Liver (tissue), 9 donors: ENCODE measurements around the gene ARMH3. TPM values are rescaled to one million over a fixed set of nuclear protein-coding genes. Genes with fewer than 3 reads are reported as not detected.

Experiments used
- DNase-seq: peaks from one replicate; pipeline ENCODE4 v3.0.0-alpha.2; 2017; ENCODE audit warnings: low spot score
- H3K27ac ChIP-seq, 2 donors: one replicate each; pipeline ENCODE4 v1.7.0; 2013; ENCODE audit warnings: inconsistent platforms in 2 of 2, low read length in 2 of 2, control low read depth in 1 of 2, low read depth in 1 of 2, mild to moderate bottlenecking in 1 of 2
- H3K27me3 ChIP-seq, 4 donors: one replicate each; pipeline versions ENCODE4 v1.6.1 to v1.7.0; 2013; ENCODE audit warnings: low read length in 3 of 4, inconsistent platforms in 1 of 4, mild to moderate bottlenecking in 1 of 4, moderate library complexity in 1 of 4; ENCODE audit not compliant: control insufficient read depth in 4 of 4, insufficient read depth in 4 of 4
- H3K36me3 ChIP-seq, 4 donors: one replicate each; pipeline versions ENCODE4 v1.6.1 to v1.7.0; 2013; ENCODE audit warnings: low read length in 3 of 4, mild to moderate bottlenecking in 3 of 4, low read depth in 1 of 4, moderate library complexity in 1 of 4; ENCODE audit not compliant: control insufficient read depth in 4 of 4, insufficient read depth in 3 of 4
- H3K4me1 ChIP-seq, 4 donors: one replicate each; pipeline versions ENCODE4 v1.6.1 to v1.7.0; 2013; ENCODE audit warnings: low read length in 3 of 4, mild to moderate bottlenecking in 3 of 4, moderate library complexity in 1 of 4; ENCODE audit not compliant: control insufficient read depth in 4 of 4, insufficient read depth in 4 of 4
- H3K4me3 ChIP-seq, 3 donors: one replicate each; pipeline versions ENCODE4 v1.6.1 to v1.7.0; 2013; ENCODE audit warnings: low read length in 3 of 3, control low read depth in 1 of 3, low read depth in 1 of 3, mild to moderate bottlenecking in 1 of 3
- H3K9ac ChIP-seq, 2 donors: one replicate each; pipeline ENCODE4 v1.7.0; 2013; ENCODE audit warnings: low read length in 2 of 2, mild to moderate bottlenecking in 2 of 2, moderate library complexity in 2 of 2, control low read depth in 1 of 2, low read depth in 1 of 2
- H3K9me3 ChIP-seq, 4 donors: one replicate each; pipeline versions ENCODE4 v1.6.1 to v1.7.0; 2013; ENCODE audit warnings: low read length in 3 of 4; ENCODE audit not compliant: control insufficient read depth in 4 of 4
- EGR1 ChIP-seq, 2 donors: IDR thresholded peaks; 2 replicates each; pipeline ENCODE4 v1.6.1; 2016 to 2018; ENCODE audit warnings: antibody characterized with exemption in 2 of 2, low read depth in 2 of 2
- FOXA1 ChIP-seq: IDR thresholded peaks from 2 replicates; pipeline ENCODE4 v1.6.1; 2016; ENCODE audit warnings: antibody characterized with exemption
- GABPA ChIP-seq, 2 donors: IDR thresholded peaks in 1 of 2; conservative IDR thresholded peaks in 1 of 2; 2 replicates each; pipeline ENCODE4 v1.6.1; 2016; ENCODE audit warnings: antibody characterized with exemption in 2 of 2, mild to moderate bottlenecking in 1 of 2, moderate library complexity in 1 of 2
- HNF4A ChIP-seq, 2 donors: conservative IDR thresholded peaks; 2 replicates each; pipeline ENCODE4 v1.6.1; 2016; ENCODE audit warnings: antibody characterized with exemption in 2 of 2, mild to moderate bottlenecking in 2 of 2
- HNF4G ChIP-seq: IDR thresholded peaks from 2 replicates; pipeline ENCODE4 v1.6.1; 2016; ENCODE audit warnings: antibody characterized with exemption
- JUND ChIP-seq, 2 donors: IDR thresholded peaks; 2 replicates each; pipeline ENCODE4 v1.6.1; 2016; ENCODE audit warnings: antibody characterized with exemption in 2 of 2
- RAD21 ChIP-seq, 2 donors: IDR thresholded peaks; 2 replicates each; pipeline ENCODE4 v1.6.1; 2016; ENCODE audit warnings: antibody characterized with exemption in 2 of 2, mild to moderate bottlenecking in 2 of 2
- SP1 ChIP-seq: IDR thresholded peaks from 2 replicates; pipeline ENCODE4 v1.6.1; 2018; ENCODE audit warnings: antibody characterized with exemption, mild to moderate bottlenecking
- TAF1 ChIP-seq: conservative IDR thresholded peaks from 2 replicates; pipeline ENCODE4 v1.6.1; 2016; ENCODE audit warnings: antibody characterized with exemption, mild to moderate bottlenecking
- YY1 ChIP-seq: IDR thresholded peaks from 2 replicates; pipeline ENCODE4 v1.6.1; 2016; ENCODE audit warnings: antibody characterized with exemption, mild to moderate bottlenecking
- WGBS: extraction: QIAGEN DNeasy Blood & Tissue Kit; methylation state at CpG from one replicate; pipeline ENCODE4 v1.1.7; 2013; 5-methylcytosine and 5-hydroxymethylcytosine counted together
- polyA plus RNA-seq, 2 donors: library from polyadenylated mRNA; stranded (reverse) in 1 of 2; unstranded in 1 of 2; fragments of 200-250 nt in 1 of 2; fragments of >200 nt in 1 of 2; fragmentation: Nextera tagmentation in 1 of 2; extraction: Ambion mirVana in 1 of 2; gene quantifications; one replicate each; pipeline versions ENCODE4 v1.2.1 to v1.2.3, GENCODE V29; 2013 to 2015
- total RNA-seq, 2 donors: library from RNA; depleted of rRNA; stranded (reverse); fragments of >200 nt; gene quantifications; one replicate each; pipeline ENCODE4 v1.2.3, GENCODE V29; 2014
- TF ChIP-seq, protein P1 (sequence below): IDR thresholded peaks from 2 replicates; pipeline ENCODE4 v1.6.1; 2016; ENCODE audit warnings: antibody characterized with exemption
- TF ChIP-seq, protein P2 (sequence below): IDR thresholded peaks from 2 replicates; pipeline ENCODE4 v1.6.1; 2016; ENCODE audit warnings: antibody characterized with exemption, mild to moderate bottlenecking
- TF ChIP-seq, protein P3 (sequence below): fragments of 150-350 bp; IDR thresholded peaks from 2 replicates; pipeline ENCODE4 v1.5.1; 2017; ENCODE audit warnings: improper control_type of control experiment, low read depth, low read length; ENCODE audit not compliant: missing input control
- donor health status: healthy.
- donor health status: healthy.
- donor health status: healthy.
- donor health status: healthy.
- donor health status: healthy.

ARMH3 gene
- total and polyA plus RNA-seq, 4 donors, result 5.3 to 14.9 (median 9.2) TPM

DNA sequence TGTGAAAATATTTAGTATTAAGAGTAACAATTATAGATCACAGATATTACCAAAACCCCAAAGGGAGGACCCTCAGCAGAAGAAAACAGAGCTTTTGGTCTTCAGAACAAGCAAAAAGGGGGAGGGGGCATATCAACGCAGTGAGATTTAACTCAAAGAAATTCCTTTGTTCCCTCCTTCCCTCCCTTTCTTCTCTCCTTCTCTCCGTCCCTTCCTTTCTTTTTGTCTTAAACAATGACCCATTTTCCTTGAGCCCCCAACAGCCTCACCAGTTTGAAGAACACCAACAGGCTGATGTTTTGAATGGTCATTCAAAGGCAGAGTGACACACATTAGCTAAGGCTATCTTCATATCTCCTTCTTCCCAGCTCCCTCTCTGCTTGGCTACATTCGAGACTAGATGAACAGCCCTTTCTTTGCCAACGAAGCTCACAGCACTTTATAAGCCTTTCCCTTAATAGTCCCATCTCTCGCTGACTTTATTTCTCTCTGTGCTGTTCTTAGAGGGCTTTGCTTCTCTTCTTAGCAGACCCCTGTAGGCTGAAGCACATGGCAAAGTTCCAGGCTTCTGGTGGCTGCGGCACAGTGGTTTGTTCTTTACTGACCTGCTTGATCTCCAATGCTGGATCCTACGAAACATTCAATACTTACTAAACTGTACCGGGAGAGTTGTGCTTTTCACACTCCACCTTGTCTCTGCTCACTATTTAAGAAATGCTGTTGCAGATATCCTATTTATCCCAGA lies 136.8 kb downstream of the ARMH3 start:
- Histone ChIP-seq H3K36me3 (peaks cover 0 to 3% (median 0%) of the 10 kb centered on the region in 4 donors), H3K4me1 (no peaks in the 10 kb centered on the region), H3K27ac (no peak overlapping the region), H3K9me3 (no peaks in the 10 kb centered on the region), H3K9ac (no peak overlapping the region), H3K27me3 (no peaks in the 10 kb centered on the region), H3K4me3 (no peak overlapping the region)
- 92% methylated on average over 8 of the region's 8 CpGs for whole genome bisulfite sequencing
- DNase-seq, result no peak
- TF ChIP-seq SP1 (no peak), FOXA1 (no peak), JUND (IDR thresholded peaks at IDR 0.05) (no peak), HNF4A (conservative IDR thresholded peaks at IDR 0.05) (no peak)

DNA sequence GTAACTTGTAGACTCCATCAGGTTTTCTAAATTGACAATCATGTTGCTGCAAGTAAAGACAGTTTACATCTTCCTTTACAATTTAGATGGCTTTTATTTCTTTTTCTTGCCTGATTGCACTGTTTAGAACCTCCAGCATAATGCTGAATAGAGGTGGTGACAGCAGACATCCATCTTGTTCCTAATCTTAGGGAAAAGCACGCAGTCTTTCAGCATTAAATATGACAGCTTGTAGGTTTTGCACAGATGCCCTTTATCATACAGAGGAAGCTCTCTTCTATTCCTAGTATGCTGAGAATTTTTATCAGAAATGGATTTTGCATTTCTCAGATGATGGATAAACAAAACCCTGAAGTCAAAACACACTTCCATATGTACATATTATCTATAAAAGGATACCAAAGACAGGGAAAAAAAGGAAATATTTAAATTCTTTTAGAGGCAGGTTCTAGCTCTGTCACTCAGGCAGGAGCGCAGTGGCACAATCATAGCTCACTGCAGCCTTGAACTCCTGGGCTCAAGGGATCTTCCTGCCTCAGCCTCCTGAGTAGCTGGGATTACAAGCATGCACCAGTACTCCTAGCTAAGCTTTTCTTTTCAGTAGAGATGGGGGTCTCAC lies 143.3 kb downstream of the ARMH3 start:
- H3K9ac ChIP-seq, result no peak overlapping the region
- H3K27me3 ChIP-seq, result no peaks in the 10 kb centered on the region
- 94% methylated on average over 2 of the region's 2 CpGs for WGBS
- no peak for DNase-seq
- no peak overlapping the region for H3K27ac ChIP-seq
- TF ChIP-seq FOXA1, result no peak
- TF ChIP-seq GABPA (IDR thresholded peaks at IDR 0.05 in 1 of 2, conservative IDR thresholded peaks at IDR 0.05 in 1 of 2), result no peak
- TF ChIP-seq YY1, result no peak
- TF ChIP-seq, protein P1, sequence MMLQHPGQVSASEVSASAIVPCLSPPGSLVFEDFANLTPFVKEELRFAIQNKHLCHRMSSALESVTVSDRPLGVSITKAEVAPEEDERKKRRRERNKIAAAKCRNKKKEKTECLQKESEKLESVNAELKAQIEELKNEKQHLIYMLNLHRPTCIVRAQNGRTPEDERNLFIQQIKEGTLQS, result no peak
- TF ChIP-seq, protein P2, sequence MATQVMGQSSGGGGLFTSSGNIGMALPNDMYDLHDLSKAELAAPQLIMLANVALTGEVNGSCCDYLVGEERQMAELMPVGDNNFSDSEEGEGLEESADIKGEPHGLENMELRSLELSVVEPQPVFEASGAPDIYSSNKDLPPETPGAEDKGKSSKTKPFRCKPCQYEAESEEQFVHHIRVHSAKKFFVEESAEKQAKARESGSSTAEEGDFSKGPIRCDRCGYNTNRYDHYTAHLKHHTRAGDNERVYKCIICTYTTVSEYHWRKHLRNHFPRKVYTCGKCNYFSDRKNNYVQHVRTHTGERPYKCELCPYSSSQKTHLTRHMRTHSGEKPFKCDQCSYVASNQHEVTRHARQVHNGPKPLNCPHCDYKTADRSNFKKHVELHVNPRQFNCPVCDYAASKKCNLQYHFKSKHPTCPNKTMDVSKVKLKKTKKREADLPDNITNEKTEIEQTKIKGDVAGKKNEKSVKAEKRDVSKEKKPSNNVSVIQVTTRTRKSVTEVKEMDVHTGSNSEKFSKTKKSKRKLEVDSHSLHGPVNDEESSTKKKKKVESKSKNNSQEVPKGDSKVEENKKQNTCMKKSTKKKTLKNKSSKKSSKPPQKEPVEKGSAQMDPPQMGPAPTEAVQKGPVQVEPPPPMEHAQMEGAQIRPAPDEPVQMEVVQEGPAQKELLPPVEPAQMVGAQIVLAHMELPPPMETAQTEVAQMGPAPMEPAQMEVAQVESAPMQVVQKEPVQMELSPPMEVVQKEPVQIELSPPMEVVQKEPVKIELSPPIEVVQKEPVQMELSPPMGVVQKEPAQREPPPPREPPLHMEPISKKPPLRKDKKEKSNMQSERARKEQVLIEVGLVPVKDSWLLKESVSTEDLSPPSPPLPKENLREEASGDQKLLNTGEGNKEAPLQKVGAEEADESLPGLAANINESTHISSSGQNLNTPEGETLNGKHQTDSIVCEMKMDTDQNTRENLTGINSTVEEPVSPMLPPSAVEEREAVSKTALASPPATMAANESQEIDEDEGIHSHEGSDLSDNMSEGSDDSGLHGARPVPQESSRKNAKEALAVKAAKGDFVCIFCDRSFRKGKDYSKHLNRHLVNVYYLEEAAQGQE, result no peak
- TF ChIP-seq EGR1 (IDR thresholded peaks at IDR 0.05; ENCODE audit: low read depth in 2 of 2), result no peak
- no peak for TF ChIP-seq JUND (IDR thresholded peaks at IDR 0.05)
- TF ChIP-seq HNF4G, result no peak
- TF ChIP-seq, protein P3, sequence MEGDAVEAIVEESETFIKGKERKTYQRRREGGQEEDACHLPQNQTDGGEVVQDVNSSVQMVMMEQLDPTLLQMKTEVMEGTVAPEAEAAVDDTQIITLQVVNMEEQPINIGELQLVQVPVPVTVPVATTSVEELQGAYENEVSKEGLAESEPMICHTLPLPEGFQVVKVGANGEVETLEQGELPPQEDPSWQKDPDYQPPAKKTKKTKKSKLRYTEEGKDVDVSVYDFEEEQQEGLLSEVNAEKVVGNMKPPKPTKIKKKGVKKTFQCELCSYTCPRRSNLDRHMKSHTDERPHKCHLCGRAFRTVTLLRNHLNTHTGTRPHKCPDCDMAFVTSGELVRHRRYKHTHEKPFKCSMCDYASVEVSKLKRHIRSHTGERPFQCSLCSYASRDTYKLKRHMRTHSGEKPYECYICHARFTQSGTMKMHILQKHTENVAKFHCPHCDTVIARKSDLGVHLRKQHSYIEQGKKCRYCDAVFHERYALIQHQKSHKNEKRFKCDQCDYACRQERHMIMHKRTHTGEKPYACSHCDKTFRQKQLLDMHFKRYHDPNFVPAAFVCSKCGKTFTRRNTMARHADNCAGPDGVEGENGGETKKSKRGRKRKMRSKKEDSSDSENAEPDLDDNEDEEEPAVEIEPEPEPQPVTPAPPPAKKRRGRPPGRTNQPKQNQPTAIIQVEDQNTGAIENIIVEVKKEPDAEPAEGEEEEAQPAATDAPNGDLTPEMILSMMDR, result no peak
- no peak for TF ChIP-seq RAD21 (IDR thresholded peaks at IDR 0.05)
- TF ChIP-seq SP1, result no peak
- no peak for TF ChIP-seq TAF1
- H3K4me1 ChIP-seq, result peaks cover 0 to 1% (median 0%) of the 10 kb centered on the region in 4 donors
- H3K9me3 ChIP-seq, result no peaks in the 10 kb centered on the region
- H3K4me3 ChIP-seq, result no peak overlapping the region
- peaks cover 0 to 7% (median 0%) of the 10 kb centered on the region in 4 donors for H3K36me3 ChIP-seq
